H1 (cell line): ENCODE measurements around the gene PLA2G15. TPM values are rescaled to one million over a fixed set of nuclear protein-coding genes. Genes with fewer than 3 reads are reported as not detected.

Source experiments
- BRCA1 ChIP-seq: IDR thresholded peaks from 2 replicates; pipeline ENCODE4 v1.6.1; 2012; ENCODE audit warnings: low read depth, low read length, improper control_type of control experiment
- CBX5 ChIP-seq: fragments of 300-800, 300-1000 bp; sonication (generic); IDR thresholded peaks from 2 replicates; pipeline ENCODE4 v1.7.1; 2016; ENCODE audit warnings: antibody characterized with exemption, low read length, low read depth
- CBX8 ChIP-seq: fragments of 300-800, 300-1000 bp; sonication (generic); IDR thresholded peaks from 2 replicates; pipeline ENCODE4 v1.7.1; 2016; ENCODE audit warnings: low read depth, low read length, borderline replicate concordance
- CTBP2 ChIP-seq: IDR thresholded peaks from 2 replicates; pipeline ENCODE4 v1.7.0; 2011; ENCODE audit warnings: borderline replicate concordance, mild to moderate bottlenecking, moderate library complexity, mixed read lengths, low read length; ENCODE audit not compliant: insufficient read depth, insufficient read length
- EZH2 ChIP-seq: fragments of 200-600 bp; sonication (generic); IDR thresholded peaks from 2 replicates; pipeline ENCODE4 v1.7.1; 2012; ENCODE audit warnings: low read depth, mild to moderate bottlenecking, moderate library complexity, low read length, inconsistent platforms; ENCODE audit not compliant: severe bottlenecking
- GABPA ChIP-seq: IDR thresholded peaks from 2 replicates; pipeline ENCODE4 v1.6.1; 2011; ENCODE audit warnings: mild to moderate bottlenecking, low read length, moderate library complexity, borderline replicate concordance; ENCODE audit not compliant: insufficient read depth
- JUND ChIP-seq: IDR thresholded peaks from 2 replicates; pipeline ENCODE4 v1.6.1; 2011; ENCODE audit warnings: mild to moderate bottlenecking, improper control_type of control experiment, low read length
- KDM4A ChIP-seq: IDR thresholded peaks from one replicate; pipeline ENCODE4 v1.7.1; 2012; ENCODE audit warnings: low read depth, mild to moderate bottlenecking, moderate library complexity, low read length, inconsistent platforms; ENCODE audit not compliant: severe bottlenecking
- POU5F1 ChIP-seq: IDR thresholded peaks from 2 replicates; pipeline ENCODE4 v1.6.1; 2011; ENCODE audit warnings: low read depth, mild to moderate bottlenecking, low read length, moderate library complexity
- RBBP5 ChIP-seq: IDR thresholded peaks from 2 replicates; pipeline ENCODE4 v1.7.1; 2012; ENCODE audit warnings: low read depth, mild to moderate bottlenecking, inconsistent platforms, low read length, moderate library complexity, borderline replicate concordance
- RXRA ChIP-seq: IDR thresholded peaks from 2 replicates; pipeline ENCODE4 v1.6.1; 2011; ENCODE audit warnings: low read depth, mild to moderate bottlenecking, low read length, moderate library complexity; ENCODE audit not compliant: insufficient read depth
- SAP30 ChIP-seq: fragments of 300-600 bp; sonication (generic); IDR thresholded peaks from 2 replicates; pipeline ENCODE4 v1.7.1; 2012; ENCODE audit warnings: low read length, moderate library complexity, mild to moderate bottlenecking, inconsistent platforms; ENCODE audit not compliant: insufficient read depth, insufficient replicate concordance
- SIN3A ChIP-seq, 2 experiments: IDR thresholded peaks in 1 of 2; conservative IDR thresholded peaks in 1 of 2; 2 replicates each; pipeline ENCODE4 v1.6.1; 2011 to 2012; ENCODE audit warnings: low read length in 2 of 2, improper control_type of control experiment in 1 of 2, low read depth in 1 of 2, mild to moderate bottlenecking in 1 of 2
- SIX5 ChIP-seq: IDR thresholded peaks from 2 replicates; pipeline ENCODE4 v1.6.1; 2011; ENCODE audit warnings: mild to moderate bottlenecking, low read depth, low read length
- SP2 ChIP-seq: IDR thresholded peaks from 2 replicates; pipeline ENCODE4 v1.6.1; 2012; ENCODE audit warnings: mild to moderate bottlenecking, low read length, inconsistent platforms
- TAF1 ChIP-seq: IDR thresholded peaks from 2 replicates; pipeline ENCODE4 v1.6.1; 2011; ENCODE audit warnings: mild to moderate bottlenecking, low read depth, low read length
- polyA plus RNA-seq, 7 experiments: library from polyadenylated mRNA; depleted of rRNA in 3 of 7; stranded (reverse) in 5 of 7; unstranded in 2 of 7; fragments of >200 nt in 5 of 7; fragments of 200-250 nt in 2 of 7; gene quantifications; 1 replicate in 5 of 7; 2 replicates in 1 of 7; 4 replicates in 1 of 7; pipeline versions ENCODE4 v1.2.1 to v1.2.3, GENCODE V29; 2011 to 2013; ENCODE audit warnings: missing spikeins in 2 of 7, mixed read lengths in 2 of 7
- total RNA-seq: library from RNA; stranded (reverse); fragmentation: NEBNext Ultra II Directional; extraction: Animal tissue kit (Norgen Biotek cat#: 25700); gene quantifications from 2 replicates; pipeline ENCODE4 v1.2.1, GENCODE V29; 2021
- TF ChIP-seq, protein P1 (sequence below): IDR thresholded peaks from 2 replicates; pipeline ENCODE4 v1.6.1; 2012; ENCODE audit warnings: inconsistent platforms
- TF ChIP-seq, protein P2 (sequence below): IDR thresholded peaks from 2 replicates; pipeline ENCODE4 v1.6.1; 2011; ENCODE audit warnings: low read length, improper control_type of control experiment
- TF ChIP-seq, protein P3 (sequence below): IDR thresholded peaks from 2 replicates; pipeline ENCODE4 v1.6.1; 2011; ENCODE audit warnings: low read depth, mild to moderate bottlenecking, low read length; ENCODE audit not compliant: insufficient read depth

PLA2G15 gene
- total and polyA plus RNA-seq, 2 of the 8 experiments (the other 6 are each of a cell fraction or from before 2014, with no cell fraction given), result 11.2 to 12.0 TPM

DNA sequence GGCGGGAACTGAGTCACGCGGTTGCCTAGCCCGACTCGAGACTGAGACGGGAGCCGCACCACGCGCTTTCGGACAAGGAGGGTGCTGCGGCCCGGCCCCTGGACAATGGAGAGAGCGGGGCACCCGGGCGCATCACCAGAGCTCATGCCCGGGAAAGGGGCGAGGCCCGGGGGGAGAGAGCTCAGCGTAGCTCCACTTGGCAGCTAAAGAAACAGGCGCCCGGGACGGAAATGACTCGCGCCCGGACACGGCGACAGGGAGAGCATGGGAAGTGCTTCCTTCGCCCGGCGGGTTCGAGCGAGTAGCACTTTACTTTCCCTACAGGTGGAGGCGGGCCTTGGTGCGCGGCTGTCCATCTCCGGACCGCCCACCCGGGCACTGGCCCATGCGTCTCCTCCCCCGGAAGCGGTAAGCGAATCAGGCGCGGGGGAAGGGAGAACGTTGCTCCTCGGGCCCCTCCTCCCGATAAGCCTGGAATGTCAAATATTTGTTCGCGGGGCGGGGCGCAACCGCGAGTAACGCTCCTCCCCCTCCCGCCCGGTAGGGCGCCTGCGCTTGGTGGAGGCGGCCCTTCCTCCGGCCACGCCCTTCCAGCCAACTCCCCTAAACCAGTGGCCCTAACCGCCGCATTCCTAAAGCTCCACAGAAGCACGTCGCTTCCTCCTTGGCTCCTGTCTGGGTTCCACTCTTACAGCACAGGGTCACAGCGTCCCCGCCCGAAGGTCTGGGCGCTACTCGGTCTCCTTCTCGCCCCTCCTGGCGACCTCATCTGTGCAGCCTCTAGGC is 7.7 kb upstream of the PLA2G15 start (continued):
- TF ChIP-seq SAP30 (no peak), CTBP2 (peak; percentile 32), RXRA (no peak), EZH2 (no peak), BRCA1 (no peak), TAF1 (peak; percentile 95), RBBP5 (0 out of 2 replicates have a peak, but pooled peaks have one; percentile 56), POU5F1 (no peak), SIN3A (conservative IDR thresholded peaks at IDR 0.05 in 1 of 2, IDR thresholded peaks at IDR 0.05 in 1 of 2; ENCODE audit: low read depth in 1 of 2, low read length in 2 of 2) (0 out of 4 replicates have a peak, but pooled peaks of 1 of the 2 experiments have one; percentile 47), CBX8 (no peak), KDM4A (no peak), SP2 (no peak), CBX5 (no peak), GABPA (no peak), JUND (no peak; the same call in 1 of the 2 replicates), SIX5 (no peak)
- TF ChIP-seq, protein P1, sequence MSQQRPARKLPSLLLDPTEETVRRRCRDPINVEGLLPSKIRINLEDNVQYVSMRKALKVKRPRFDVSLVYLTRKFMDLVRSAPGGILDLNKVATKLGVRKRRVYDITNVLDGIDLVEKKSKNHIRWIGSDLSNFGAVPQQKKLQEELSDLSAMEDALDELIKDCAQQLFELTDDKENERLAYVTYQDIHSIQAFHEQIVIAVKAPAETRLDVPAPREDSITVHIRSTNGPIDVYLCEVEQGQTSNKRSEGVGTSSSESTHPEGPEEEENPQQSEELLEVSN, result peak; percentile 77
- TF ChIP-seq, protein P2, sequence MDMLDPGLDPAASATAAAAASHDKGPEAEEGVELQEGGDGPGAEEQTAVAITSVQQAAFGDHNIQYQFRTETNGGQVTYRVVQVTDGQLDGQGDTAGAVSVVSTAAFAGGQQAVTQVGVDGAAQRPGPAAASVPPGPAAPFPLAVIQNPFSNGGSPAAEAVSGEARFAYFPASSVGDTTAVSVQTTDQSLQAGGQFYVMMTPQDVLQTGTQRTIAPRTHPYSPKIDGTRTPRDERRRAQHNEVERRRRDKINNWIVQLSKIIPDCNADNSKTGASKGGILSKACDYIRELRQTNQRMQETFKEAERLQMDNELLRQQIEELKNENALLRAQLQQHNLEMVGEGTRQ, result no peak
- TF ChIP-seq, protein P3, sequence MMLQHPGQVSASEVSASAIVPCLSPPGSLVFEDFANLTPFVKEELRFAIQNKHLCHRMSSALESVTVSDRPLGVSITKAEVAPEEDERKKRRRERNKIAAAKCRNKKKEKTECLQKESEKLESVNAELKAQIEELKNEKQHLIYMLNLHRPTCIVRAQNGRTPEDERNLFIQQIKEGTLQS, result no peak
